D341Med (cell line): Measurements from ENCODE around the gene SYNPR.
A peak's percentile ranks its signal among the peaks of the same experiment; 100 is the strongest.
"Not testable (repeated sequence)": the region's sequence is repeated elsewhere in the genome, so short reads cannot be mapped to it uniquely, and the experiment has no call there.

Source experiments
- DNase-seq: peaks from one replicate; pipeline ENCODE4 v3.0.0; 2012; ENCODE audit warnings: low spot score

Gene SYNPR

GRCh38 chr3:63278171-63279004 is at the start of gene SYNPR:
Gene SYNPR, plus strand, starts transcription at chr3:63278308.
- DNase-seq = peak; percentile 38

DNA sequence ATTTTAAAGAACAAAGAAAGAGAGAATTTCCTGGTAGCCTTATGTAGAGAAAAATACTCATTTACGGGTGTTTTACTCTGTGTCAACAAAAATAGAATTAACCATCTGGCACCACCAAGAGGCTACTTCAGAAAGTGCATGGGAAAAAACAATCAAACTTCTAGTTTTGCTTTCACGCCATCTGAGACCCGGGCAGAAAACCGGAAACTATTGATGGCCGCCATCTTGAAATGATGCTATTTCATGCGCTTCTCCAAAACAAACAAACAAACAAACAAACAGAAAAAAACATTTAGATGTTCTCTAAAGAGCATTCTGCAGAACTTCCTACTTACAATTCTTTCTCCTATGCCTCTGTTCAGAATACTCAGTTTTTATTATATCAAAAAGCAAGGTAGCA is 49.4 kb upstream of the SYNPR start:
- DNase-seq = peak; percentile 70

DNA sequence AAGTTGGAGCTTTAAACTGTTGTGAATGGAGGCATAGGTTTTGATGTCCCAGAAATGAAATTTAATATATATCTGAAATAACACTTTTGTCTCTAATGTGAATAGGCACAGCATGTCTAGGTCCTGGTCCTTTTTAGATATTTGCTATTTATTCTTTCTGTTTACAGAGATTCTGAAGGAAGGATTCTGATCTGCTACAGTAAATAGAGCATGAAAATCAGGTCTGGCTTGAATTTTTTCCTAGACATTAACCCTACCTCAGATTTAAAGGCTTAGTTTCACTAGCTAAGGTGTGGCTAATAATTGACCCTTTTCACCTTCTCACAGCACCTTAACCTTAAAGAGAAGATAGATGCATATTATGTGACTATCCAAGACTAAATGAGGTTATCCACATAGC is 48.0 kb upstream of the SYNPR start:
- no peak for DNase-seq

DNA sequence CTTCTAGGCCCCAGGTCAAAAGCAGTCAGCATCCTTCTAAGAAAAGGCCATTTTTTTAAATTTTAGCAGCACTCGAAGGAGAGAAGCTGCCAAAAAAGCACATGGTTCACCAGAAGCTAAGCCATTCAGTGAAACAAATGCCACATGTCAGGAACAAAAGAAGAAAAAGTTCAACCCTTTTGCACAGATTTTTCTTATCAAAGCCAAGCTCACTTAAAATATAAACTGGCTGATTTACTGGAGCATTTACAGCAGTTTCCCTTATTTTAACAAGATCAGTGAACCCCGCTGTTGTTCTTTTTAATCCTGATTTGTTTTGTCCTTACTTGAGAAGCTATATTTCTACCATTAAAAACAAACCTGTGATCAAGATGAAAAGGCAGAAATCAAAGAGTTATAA is 46.5 kb upstream of the SYNPR start:
- DNase-seq = no peak

GRCh38 chr3:63232764-63233396 is 45.2 kb upstream of the SYNPR start:
- DNase-seq = no peak

GRCh38 chr3:63240381-63240902 is 37.7 kb upstream of the SYNPR start:
- DNase-seq = no peak

- no peak for DNase-seq
Measured at GRCh38 chr3:63242124-63242523, 36.0 kb upstream of the SYNPR start.

- no peak for DNase-seq
Measured at GRCh38 chr3:63244486-63244885, 33.6 kb upstream of the SYNPR start.

DNA sequence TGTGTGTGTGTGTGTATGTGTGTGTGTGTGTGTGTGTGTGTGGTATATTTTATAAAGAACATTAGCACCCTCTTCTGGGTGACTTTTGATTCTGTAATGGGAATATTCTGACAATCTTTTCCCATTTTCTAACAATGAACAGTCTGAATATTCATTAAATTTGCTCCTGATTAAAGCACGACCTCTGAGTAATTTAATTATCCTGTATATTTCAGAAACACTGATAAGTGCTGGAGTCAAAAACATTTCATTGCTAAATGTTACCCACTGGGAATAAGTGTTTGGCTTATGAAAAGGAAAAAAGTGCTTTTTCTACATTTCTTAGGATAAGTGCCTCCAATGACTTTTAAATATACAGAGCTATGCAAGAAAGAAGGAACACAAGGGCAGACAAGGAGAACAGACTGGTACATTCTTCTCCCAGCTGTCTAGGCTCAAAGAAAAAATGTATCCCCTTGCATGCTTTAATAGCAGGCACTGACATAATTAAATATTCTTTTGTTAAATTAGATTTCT is 32.3 kb upstream of the SYNPR start:
- no peak for DNase-seq

DNA sequence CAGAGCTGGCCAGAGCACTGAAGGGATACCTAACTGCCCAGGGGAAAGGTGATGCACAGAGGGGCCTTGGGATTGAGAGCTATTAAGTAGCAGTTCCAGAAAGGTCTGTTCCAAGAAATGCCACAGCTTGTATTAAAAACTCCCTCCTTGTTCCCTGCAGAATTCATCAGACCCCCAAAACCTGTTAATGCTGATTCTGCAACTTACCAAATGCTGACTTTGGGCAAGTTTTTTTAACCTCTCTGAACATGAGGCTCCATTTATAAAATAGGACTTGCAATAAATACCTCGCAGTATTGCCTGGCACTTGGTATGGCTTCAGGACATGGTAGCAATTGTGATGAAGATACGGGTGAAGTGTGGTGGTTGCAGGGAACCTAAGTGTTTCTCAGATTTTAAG is 30.1 kb upstream of the SYNPR start:
- no peak for DNase-seq

DNA sequence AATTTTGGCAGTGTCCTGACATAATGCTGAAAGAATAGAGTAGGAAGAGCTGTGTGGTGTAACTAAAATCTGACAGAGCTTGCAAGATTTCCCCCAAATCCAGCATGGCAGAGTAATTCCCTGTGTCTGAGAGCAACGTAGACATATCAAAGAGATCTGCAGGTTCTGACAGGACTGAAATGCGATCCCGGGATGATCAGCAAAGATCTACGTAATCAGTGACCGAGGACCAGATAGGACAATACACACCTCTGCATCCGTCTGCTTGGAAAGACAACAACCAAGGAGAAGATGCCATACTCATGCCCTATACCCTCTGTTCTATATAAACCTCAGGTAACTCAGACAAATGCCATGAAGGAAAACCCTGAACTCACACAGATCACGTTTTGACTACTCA is 26.6 kb upstream of the SYNPR start:
- no peak for DNase-seq

DNA sequence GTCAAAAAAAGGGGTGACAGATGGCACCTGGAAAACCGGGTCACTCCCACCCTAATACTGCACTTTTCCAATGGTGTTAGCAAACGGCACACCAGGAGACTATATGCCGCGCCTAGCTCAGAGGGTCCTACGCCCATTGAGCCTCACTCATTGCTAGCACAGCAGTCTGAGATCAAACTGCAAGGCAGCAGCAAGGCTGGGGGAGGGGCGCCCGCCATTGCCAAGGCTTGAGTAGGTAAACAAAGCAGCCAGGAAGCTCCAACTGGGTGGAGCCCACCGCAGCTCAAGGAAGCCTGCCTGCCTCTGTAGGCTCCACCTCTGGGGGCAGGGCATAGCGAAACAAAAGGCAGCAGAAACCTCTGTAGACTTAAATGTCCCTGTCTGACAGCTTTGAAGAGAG is 22.3 kb upstream of the SYNPR start:
- not testable (repeated sequence) for DNase-seq

- no peak for DNase-seq
Measured at GRCh38 chr3:63264716-63265115, 13.4 kb upstream of the SYNPR start.

GRCh38 chr3:63274359-63274758 is 3.7 kb upstream of the SYNPR start:
- no peak for DNase-seq

GRCh38 chr3:63279005-63279841 is 1.1 kb downstream of the SYNPR start:
- DNase-seq = peak; percentile 21

DNA sequence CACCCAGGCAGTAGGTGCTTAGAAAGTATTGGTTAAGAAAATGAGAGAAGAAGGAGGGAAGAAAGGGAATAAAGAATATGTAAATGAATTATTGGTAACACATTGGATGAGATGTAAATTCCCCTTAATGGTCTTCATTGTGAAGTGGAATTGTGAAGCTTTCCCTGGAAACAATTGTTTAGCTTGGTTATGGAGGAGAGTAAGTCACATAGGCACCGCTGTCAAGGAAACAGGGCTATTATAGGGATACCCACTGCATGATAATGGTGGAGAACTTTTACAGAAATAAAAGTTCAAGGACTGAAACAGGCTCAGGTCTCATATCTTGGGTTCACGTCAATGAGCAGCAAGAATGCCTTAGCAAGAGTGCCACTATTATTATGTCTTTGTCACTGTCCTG is 9.5 kb downstream of the SYNPR start:
- DNase-seq = no peak

- no peak for DNase-seq
Measured at GRCh38 chr3:63290686-63291085, 12.6 kb downstream of the SYNPR start.

DNA sequence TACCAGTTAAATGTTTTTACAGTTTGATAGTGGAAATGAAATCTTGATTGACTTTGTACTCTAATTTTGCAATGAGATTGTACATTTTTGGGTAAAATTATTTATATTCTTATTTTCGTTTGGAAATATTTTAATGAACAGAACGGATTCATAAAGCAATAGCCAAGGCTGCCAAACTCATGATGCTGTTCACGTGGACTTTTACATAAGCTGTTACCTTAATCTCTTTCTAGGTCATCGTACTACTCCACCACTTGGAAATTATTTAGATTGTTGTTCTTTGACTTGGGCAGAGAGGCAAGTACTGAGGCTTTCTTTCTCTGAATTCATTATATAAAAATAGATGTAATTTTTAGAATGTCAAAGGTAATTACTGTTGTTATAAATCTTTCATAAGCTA is 16.2 kb downstream of the SYNPR start:
- DNase-seq = no peak

DNA sequence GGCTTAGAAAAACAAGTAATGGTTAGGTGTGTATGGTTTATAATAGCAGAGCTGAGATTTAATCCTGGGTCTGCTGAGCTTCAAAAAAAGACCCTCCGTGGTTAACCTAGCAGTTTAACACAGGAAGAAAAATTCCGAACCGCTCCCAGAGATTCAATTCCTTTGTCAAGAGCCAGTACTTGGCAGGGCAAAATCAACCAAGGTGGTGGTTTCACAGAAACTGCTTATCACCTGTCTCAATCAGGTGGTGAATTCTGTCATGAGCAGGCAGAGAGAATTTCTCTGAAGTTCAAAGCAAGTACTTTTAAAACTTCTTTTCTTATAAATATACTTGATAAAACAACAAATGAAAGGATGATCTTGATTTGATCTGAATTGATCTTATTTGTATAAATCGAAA is 17.2 kb downstream of the SYNPR start:
- no peak for DNase-seq

DNA sequence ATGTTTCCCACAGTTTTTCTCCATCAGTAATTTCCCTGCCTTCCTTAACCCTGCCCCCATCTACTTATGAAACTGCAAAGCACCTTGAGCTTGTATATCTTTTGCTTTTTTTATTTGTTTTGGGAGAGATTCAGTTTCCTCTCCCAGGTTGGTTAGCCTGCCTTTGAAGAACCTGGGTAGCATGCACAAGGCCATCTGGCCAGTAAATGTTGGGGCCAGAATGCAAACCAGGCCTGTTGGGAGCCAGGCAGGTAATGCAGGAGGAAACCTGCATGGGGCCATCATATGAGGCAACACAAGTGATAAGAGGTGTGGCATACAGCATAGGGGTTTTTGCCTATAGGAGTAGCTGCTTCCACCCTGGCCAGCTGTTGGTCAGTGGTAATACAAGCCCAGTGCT is 17.7 kb downstream of the SYNPR start:
- DNase-seq = no peak

DNA sequence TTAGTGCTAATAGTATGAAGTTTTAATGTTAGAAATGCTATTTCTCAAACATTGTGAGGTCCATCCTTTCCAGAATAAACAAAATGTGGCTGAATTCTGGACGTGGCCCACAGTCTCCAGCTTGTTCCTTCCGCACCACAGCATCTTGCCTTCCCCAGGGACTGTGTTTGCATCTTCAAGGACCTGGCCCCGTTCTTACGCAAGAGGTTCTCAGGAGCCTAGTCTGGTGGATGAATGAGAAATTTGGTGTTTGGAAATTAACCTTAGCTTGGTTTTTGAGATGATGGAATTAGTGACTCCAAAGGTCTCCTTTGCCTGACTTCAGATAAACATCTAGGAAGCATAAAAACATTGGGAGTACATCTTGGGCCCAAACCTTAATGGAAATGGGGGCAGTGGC is 18.1 kb downstream of the SYNPR start:
- no peak for DNase-seq

GRCh38 chr3:63303238-63303637 is 25.1 kb downstream of the SYNPR start:
- no peak for DNase-seq
